HUES64 (cell line): ENCODE data around the gene SREK1.

ENCODE experiments used
- H3K27ac ChIP-seq: 2 replicates; pipeline ENCODE4 v1.7.0; 2013; ENCODE audit warnings: low read depth, low read length, inconsistent platforms
- H3K27me3 ChIP-seq: 2 replicates; pipeline ENCODE4 v1.6.1; 2013; ENCODE audit warnings: mild to moderate bottlenecking, low read length; ENCODE audit not compliant: insufficient read depth
- H3K36me3 ChIP-seq: 2 replicates; pipeline ENCODE4 v1.6.1; 2013; ENCODE audit warnings: mild to moderate bottlenecking, low read length; ENCODE audit not compliant: insufficient read depth
- H3K4me1 ChIP-seq: 2 replicates; pipeline ENCODE4 v1.6.1; 2013; ENCODE audit warnings: mild to moderate bottlenecking, low read length, moderate library complexity; ENCODE audit not compliant: insufficient read depth
- H3K4me3 ChIP-seq: 2 replicates; pipeline ENCODE4 v1.5.1; 2013; ENCODE audit warnings: mild to moderate bottlenecking, low read length, moderate library complexity
- H3K9ac ChIP-seq: 2 replicates; pipeline ENCODE4 v1.6.1; 2013; ENCODE audit warnings: mild to moderate bottlenecking, low read depth, low read length
- H3K9me3 ChIP-seq: 2 replicates; pipeline ENCODE4 v1.6.1; 2013; ENCODE audit warnings: low read depth, low read length; ENCODE audit not compliant: insufficient read depth
- WGBS: fragments of 150-250, 120-280 bp; methylation state at CpG from one replicate; pipeline ENCODE4 v1.1.7; 2013; ENCODE audit warnings: missing lambda C conversion rate; 5-methylcytosine and 5-hydroxymethylcytosine counted together

The SREK1 gene

DNA sequence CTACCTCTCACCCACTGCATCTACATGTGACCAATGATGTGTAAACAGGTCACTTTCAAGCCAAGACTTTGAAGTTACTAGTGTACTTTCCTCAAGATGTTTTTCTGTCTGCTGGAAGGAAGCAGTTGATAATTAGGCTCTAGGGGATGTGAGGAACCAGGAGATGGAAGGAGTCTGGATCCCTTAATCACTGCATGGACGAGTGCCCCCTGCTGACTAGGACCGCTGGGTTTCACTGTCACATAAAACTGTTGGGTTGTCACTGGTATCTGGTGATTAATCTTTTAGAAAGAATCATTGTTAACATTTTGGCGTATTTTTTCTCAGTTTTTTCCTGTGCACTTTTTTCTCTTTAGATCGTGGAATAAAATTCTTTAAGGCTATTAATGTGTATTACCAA is 79.5 kb downstream of the SREK1 start:
- Histone ChIP-seq H3K9me3 (no peaks in the 10 kb centered on the region), H3K9ac (no peak overlapping the region), H3K27me3 (no peaks in the 10 kb centered on the region), H3K36me3 (no peaks in the 10 kb centered on the region), H3K4me1 (no peaks in the 10 kb centered on the region), H3K4me3 (no peak overlapping the region), H3K27ac (no peak overlapping the region)
- 54% methylated on average over 3 of the region's 4 CpGs for WGBS

- H3K9me3 ChIP-seq: no peaks in the 10 kb centered on the region
- H3K27me3 ChIP-seq: no peaks in the 10 kb centered on the region
- no peak overlapping the region for H3K9ac ChIP-seq
- no peaks in the 10 kb centered on the region for H3K36me3 ChIP-seq
- no peak overlapping the region for H3K27ac ChIP-seq
- H3K4me1 ChIP-seq: no peaks in the 10 kb centered on the region
- no peak overlapping the region for H3K4me3 ChIP-seq
- WGBS: 95% methylated on average over 3 of the region's 3 CpGs
Observed at GRCh38 chr5:66224274-66224673, 80.2 kb downstream of the SREK1 start.

GRCh38 chr5:66224773-66225553 is 80.9 kb downstream of the SREK1 start:
- H3K36me3 ChIP-seq: no peaks in the 10 kb centered on the region
- no peaks in the 10 kb centered on the region for H3K9me3 ChIP-seq
- WGBS: 88% methylated on average over 7 of the region's 8 CpGs
- no peaks in the 10 kb centered on the region for H3K27me3 ChIP-seq
- no peak overlapping the region for H3K27ac ChIP-seq
- H3K4me1 ChIP-seq: no peaks in the 10 kb centered on the region
- H3K9ac ChIP-seq: no peak overlapping the region
- no peak overlapping the region for H3K4me3 ChIP-seq

GRCh38 chr5:66230551-66230950 is 86.5 kb downstream of the SREK1 start:
- Histone ChIP-seq H3K4me3 (no peak overlapping the region), H3K9ac (no peak overlapping the region), H3K9me3 (no peaks in the 10 kb centered on the region), H3K27ac (no peak overlapping the region), H3K4me1 (peaks cover 16% of the 10 kb centered on the region), H3K36me3 (no peaks in the 10 kb centered on the region), H3K27me3 (no peaks in the 10 kb centered on the region)
- no CpG with 5 or more reads among the region's 1 CpG for WGBS

- Histone ChIP-seq H3K36me3 (no peaks in the 10 kb centered on the region), H3K9ac (no peak overlapping the region), H3K4me3 (no peak overlapping the region), H3K27me3 (no peaks in the 10 kb centered on the region), H3K9me3 (no peaks in the 10 kb centered on the region), H3K27ac (no peak overlapping the region), H3K4me1 (peaks cover 16% of the 10 kb centered on the region)
- 71% methylated on average over 1 of the region's 2 CpGs for WGBS
Observed at GRCh38 chr5:66231508-66231907, 87.4 kb downstream of the SREK1 start.

- 94% methylated on average over 3 of the region's 6 CpGs for WGBS
- Histone ChIP-seq H3K9me3 (no peaks in the 10 kb centered on the region), H3K4me3 (no peak overlapping the region), H3K27me3 (no peaks in the 10 kb centered on the region), H3K27ac (no peak overlapping the region), H3K36me3 (no peaks in the 10 kb centered on the region), H3K9ac (no peak overlapping the region), H3K4me1 (peaks cover 16% of the 10 kb centered on the region)
Observed at GRCh38 chr5:66232275-66232674, 88.2 kb downstream of the SREK1 start.

DNA sequence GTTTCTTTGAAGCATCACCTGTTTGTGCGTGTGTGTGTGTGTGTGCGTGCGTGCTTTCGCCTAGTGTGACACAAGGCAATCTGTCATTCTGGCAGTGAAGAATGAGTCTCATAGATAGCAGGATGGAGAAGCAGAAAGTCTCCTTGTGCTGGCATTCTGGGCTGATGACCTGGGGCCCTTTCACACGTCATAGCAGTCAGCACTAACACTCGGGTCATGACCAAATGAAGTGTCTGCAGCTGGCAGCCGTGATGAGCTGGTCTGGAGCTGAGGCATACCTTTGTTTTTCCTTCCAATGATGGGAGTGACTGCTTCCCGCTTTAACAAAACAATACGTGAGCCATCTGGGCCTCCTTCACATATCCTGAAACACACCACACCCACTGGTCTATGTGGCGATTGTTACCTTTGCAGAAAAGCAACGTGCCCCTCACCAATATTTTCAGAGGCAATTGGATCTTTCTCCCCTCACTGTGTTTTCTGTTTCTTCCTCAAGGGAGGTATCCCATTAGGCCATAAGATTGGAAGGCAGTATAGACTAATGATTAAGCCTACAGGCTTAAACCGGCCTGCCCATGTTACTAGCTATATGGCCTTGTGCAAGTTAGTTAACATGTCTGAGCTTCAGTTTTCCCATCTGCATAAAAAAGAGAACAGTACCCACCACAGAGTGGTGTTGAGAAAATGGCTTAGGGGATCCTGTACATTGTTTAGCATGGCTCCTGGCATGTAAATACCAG is 88.8 kb downstream of the SREK1 start:
- 60% methylated on average over 12 of the region's 12 CpGs for WGBS
- Histone ChIP-seq H3K36me3 (no peaks in the 10 kb centered on the region), H3K27me3 (no peaks in the 10 kb centered on the region), H3K27ac (no peak overlapping the region), H3K9ac (no peak overlapping the region), H3K4me1 (peaks cover 16% of the 10 kb centered on the region), H3K4me3 (no peak overlapping the region), H3K9me3 (no peaks in the 10 kb centered on the region)
